ENCODE results near the gene BNIP1.

- TF ChIP-seq GATA2 (IDR thresholded peaks at IDR 0.05; ENCODE audit: low read depth, low read length) (no peak), GATA3 (IDR thresholded peaks at IDR 0.05; ENCODE audit: low read depth, low read length) (no peak)
These were observed 43.9 kb downstream of the BNIP1 start for GRCh38 chr5:173188280-173188679.
